HG03521 (cell line): ENCODE data around the gene KICS2.

Experiments
- ATAC-seq: cut with Tn5 transposase; IDR thresholded peaks from one replicate; pipeline ENCODE4 v1.9.1; 2021; ENCODE audit warnings: mild to moderate bottlenecking, moderate library complexity; ENCODE audit not compliant: unreplicated experiment

KICS2 gene

DNA sequence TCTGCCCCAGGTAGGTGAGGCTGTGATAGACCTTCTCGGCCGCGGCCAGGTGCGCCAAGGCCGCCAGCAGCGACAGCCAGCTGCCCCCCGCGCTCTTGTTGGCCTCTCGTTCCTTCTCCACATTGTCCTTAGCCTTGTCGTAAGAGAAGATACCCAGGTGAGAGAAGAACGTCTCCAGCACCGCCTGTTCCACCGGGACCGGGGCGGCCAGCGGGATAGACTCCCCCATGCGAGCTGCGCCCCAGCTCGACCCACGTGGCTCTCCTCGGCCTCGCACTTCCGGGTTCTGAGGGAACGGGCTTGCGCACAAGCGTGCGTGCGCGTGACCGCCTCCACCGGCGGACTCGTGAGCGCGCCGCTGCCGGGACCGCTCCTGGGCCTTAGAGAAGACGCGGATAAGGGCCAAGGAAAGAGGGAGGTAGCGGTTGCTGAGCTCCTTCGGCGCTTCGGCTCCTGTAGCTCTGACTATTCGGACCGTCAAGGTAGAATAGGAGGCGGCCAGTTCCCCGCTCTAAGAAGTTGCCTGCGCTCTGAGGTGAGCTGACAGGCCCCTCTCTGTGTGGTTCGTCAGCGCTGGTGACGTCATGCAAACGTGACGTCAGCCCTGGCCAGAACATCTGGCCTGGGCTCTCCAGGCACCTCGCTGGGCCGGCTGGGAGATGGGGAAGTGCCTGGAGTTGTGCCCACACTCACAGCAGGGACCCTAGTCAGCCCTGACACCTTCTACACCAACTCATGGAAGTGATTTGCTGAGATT lies at the start of gene KICS2:
KICS2 (minus strand) TSS at position 288 of the 757 bp plus-strand sequence; CDS start at position 229, 59 bp downstream.
- ATAC-seq = peak; percentile 96

DNA sequence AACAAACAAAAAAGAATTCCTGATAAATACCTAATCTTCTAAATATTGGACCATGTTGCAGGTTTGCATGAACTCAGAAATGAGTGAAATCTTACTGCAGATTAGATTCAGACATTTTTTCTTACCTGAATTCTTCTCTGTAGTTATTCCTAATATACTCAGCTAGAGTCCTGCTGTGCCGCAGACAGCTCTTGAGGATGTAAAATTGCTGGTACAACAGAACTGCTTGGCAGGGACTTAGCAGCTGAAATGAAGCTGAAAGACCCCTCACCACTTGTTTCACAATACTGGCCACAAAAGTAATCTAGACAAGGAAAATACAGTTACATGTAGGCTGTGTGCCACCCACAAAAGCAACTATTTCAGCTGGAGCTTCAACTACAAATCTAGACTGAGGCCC lies 48.3 kb upstream of the KICS2 start:
- no peak for ATAC-seq

DNA sequence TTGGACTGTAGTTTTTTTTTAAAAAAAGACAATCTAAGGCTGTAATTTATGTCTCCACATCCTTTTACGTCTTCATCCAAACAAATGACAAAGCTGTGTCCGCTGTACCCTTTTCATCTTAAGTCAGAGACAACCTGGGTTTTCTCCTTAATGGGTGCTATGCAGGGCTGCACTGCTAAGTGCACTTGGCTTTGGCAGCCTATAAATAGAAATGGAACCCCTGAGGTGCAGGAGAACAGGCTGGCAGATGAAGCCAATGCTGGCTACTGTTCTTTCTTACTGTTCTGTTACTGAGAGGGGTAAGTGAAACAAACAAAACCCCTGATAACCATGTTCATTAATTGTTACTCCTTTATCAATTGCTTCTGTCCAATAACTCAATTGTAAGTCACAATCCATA lies 47.1 kb upstream of the KICS2 start:
- no peak for ATAC-seq

DNA sequence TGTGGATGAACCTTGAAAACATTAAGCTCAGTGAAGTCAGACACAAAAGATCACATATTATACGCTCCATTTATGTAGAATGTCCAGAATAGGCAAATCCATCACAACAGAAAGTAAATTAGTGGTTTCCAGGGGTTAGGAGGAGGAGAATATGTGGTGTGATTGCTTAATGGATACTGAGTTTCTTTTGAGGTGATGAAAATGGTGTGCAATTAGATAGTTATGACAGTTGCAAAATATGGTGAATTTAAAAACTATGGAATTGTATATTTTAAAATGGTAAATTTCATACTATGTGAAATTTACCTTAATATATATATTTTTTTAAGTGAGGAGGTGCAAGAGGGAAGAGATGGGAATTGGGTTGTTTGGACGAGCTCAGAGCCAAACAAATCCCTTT lies 46.3 kb upstream of the KICS2 start:
- no peak for ATAC-seq

GRCh38 chr12:64265839-64266238 lies 43.7 kb upstream of the KICS2 start:
- no peak for ATAC-seq

DNA sequence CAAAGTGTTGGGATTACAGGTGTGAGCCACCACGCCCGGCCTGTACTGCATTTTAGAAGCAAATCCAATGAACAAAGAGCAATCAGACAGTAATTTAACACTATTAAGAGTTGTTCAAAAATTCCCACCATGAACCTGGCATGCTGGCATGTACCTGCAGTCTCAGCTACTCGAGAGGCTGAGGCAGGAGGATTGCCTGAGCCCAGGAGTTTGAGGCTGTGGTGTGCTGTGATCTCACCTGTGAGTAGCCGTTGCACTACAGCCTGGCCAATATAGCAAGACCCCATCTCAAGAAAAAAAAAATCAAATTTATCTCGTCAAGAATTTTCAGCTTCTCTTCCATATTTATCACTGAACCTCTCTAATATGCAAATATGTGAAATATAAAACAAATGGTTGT lies 39.7 kb upstream of the KICS2 start:
- ATAC-seq = no peak

DNA sequence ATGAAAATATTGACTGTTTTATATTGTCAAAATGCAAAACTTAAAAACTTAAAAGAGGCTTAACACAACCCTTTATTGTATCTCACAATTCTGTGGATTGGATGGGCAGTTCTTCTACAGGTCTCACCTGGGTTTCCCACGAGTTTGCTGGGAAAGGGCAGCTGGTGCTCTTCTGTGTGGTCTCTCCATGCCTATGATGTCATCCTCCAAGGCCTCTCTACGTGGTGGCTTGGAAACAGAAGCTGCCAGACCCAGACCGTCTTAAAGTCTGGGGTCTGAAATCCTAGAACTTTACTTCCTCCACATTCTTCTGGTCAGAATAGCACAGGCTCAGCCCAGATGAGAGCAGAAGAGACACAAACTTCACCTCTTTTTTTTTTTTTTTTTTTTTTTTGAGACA lies 36.5 kb upstream of the KICS2 start:
- ATAC-seq = no peak

GRCh38 chr12:64256166-64256800 lies 34.2 kb upstream of the KICS2 start:
- ATAC-seq = no peak

DNA sequence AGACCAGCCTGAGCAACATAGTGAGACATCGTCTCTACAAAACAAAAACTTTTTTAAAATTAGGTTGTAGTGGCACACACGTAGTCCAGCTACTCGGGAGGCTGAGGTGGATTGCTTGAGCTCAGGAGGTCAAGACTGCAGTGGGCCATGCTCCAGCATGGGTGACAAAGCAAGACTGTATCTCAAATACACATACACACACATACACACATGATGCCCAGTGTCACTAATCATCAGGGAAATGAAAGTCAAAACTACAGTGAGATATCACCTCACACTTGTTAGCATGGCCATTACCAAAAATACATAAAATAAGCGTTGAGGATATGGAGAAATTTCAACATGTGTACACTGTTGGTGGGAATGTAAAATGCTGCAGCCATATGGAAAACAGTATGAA lies 33.2 kb upstream of the KICS2 start:
- ATAC-seq = no peak

DNA sequence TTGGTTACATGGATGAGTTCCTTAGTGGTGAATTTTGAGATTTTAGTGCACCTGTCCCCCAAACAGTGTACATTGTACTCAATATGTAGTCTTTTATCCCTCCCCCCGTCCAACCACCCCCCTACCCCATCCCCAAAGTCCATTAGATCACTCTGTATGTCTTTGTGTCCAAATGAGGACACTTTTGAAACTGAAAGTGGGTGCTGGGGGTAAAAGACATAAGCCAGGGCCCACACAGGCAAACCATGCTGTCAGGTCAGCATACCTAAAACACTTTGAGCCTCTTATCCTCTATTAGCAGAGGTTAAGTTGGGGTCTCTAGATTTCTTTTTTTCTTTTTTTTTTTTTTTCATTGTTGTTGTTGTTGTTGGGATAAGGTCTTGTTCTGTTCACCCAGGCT lies 31.3 kb upstream of the KICS2 start:
- ATAC-seq = no peak

- ATAC-seq = no peak
Observed at GRCh38 chr12:64252681-64253080, 30.6 kb upstream of the KICS2 start.

- no peak for ATAC-seq
Observed at GRCh38 chr12:64243809-64244208, 21.7 kb upstream of the KICS2 start.

GRCh38 chr12:64240781-64241180 lies 18.7 kb upstream of the KICS2 start:
- no peak for ATAC-seq

GRCh38 chr12:64237382-64237781 lies 15.3 kb upstream of the KICS2 start:
- ATAC-seq = no peak

DNA sequence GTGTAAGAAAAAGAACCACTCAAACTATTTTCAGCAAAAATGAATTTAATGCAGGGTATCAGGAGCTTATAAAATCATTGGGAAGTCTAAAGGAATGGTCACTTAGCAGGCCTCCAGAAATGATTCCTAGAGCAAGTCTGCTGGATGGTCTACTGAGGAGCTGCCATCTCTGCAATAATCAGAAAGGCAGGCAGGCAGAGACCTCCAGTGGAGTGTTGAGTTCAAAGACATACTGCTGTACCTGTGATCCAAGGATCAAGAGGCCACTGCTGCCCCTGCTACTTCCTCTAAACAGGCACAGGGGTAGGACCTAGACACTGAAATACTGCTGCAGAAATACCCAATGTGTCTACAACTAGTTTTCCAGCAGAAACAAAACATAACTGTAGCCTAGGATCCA lies 14.5 kb upstream of the KICS2 start:
- ATAC-seq = no peak

- ATAC-seq = no peak
Observed at GRCh38 chr12:64232196-64232595, 10.1 kb upstream of the KICS2 start.

- ATAC-seq = no peak
Observed at GRCh38 chr12:64229796-64230195, 7.7 kb upstream of the KICS2 start.

DNA sequence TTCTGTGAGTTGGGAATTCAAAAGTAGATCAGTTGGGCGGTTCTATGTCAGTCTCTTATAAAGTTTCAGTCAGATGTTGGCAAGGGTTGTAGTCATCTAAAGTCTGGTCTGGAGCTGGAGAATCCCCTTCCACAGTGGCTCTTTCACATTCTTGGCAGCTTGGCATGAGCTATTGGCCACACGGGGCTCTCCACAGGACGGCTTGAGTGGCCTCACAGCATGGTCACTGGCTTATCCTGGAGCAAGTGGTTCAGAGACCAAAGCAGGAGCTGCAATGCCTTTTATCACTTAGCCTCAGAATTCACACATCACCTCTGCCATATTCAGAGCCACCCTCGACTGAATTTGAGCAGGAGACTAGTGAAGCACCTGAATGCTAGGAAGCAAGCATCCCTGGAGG lies 7.1 kb upstream of the KICS2 start:
- ATAC-seq = no peak

- ATAC-seq = no peak
Observed at GRCh38 chr12:64225626-64226025, 3.5 kb upstream of the KICS2 start.

- peak; percentile 5 for ATAC-seq
Observed at GRCh38 chr12:64221651-64222008, 466 bp downstream of the KICS2 start.

DNA sequence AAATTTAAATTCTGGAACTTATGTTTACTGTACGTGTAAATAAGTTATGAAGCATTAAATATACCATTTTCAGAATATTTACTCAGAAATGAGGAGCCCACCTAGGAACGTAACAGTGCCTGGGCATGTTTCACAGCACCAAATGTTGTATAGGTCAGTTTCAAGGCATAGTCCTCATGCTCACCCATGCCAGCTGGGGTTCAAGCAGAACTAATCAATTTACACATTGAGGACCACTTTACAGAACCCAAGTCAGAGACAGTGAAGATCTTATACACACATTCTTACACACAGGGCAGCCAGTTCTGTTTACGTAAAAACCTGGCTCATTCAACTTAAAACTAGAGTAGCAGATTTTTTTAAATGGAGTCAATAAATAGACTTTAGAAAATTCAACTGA lies 2.0 kb downstream of the KICS2 start:
- ATAC-seq = no peak

DNA sequence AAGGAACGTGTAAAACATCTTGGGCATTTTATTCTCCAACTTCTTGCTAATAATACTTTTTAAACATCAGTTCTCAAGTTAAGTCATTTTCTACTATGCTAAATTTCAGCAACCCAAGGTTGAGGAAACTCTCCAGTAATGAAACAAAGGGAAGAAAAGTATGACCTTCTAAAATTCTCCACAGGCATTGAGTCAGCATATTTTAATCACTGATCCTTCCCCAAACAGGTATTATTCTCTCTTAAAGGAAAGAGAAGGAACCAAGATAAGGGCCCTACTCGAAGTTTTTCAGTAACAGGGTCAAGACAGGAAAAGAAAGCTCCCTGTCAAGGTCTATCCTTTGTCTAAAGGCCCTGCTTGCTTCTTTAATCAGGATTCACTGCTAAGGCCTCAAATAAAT lies 3.0 kb downstream of the KICS2 start:
- no peak for ATAC-seq

DNA sequence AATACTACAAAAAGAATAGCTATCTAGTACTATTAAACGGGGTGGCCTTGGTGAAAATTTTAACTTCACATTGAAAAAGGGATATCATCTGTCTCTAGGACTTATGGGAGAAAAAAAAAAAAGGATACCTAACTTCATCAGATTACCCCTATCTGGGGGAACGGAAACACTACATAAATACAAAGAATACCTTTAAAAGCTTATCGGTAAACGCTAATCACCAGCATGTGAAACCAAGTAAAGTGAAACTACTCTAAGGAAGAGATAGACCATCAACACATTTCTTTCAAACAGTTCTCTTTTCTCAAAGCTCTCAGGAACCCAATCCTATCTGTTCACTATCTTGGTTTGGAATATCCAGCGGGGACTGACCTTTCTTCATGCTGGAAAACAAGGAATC lies 3.5 kb downstream of the KICS2 start:
- no peak for ATAC-seq
